Mucosa of stomach (tissue), 1 donor: ENCODE data around the gene CD300LB.

Source experiments
- H3K27me3 ChIP-seq: one replicate; pipeline ENCODE4 v1.7.0; 2013; ENCODE audit warnings: mild to moderate bottlenecking, low read length; ENCODE audit not compliant: control insufficient read depth, insufficient read depth
- H3K36me3 ChIP-seq: one replicate; pipeline ENCODE4 v1.7.0; 2013; ENCODE audit warnings: low read length; ENCODE audit not compliant: control insufficient read depth, insufficient read depth
- H3K4me1 ChIP-seq: one replicate; pipeline ENCODE4 v1.7.0; 2013; ENCODE audit warnings: mild to moderate bottlenecking, low read length; ENCODE audit not compliant: control insufficient read depth, insufficient read depth
- H3K4me3 ChIP-seq: one replicate; pipeline ENCODE4 v1.7.0; 2013; ENCODE audit warnings: low read length
- H3K9ac ChIP-seq: one replicate; pipeline ENCODE4 v1.7.0; 2013; ENCODE audit warnings: mild to moderate bottlenecking, low read length, moderate library complexity
- H3K9me3 ChIP-seq: one replicate; pipeline ENCODE4 v1.7.0; 2013; ENCODE audit warnings: mild to moderate bottlenecking, low read length, moderate library complexity; ENCODE audit not compliant: control insufficient read depth
- donor health status: Pancreatic carcinoma.

The CD300LB gene

GRCh38 chr17:74478420-74479100, 52.7 kb downstream of the CD300LB start:
- peaks cover 2% of the 10 kb centered on the region for H3K27me3 ChIP-seq
- no peak overlapping the region for H3K9ac ChIP-seq

GRCh38 chr17:74477411-74477810, 53.9 kb downstream of the CD300LB start:
- Histone ChIP-seq H3K4me1 (no peaks in the 10 kb centered on the region), H3K9me3 (no peaks in the 10 kb centered on the region)

More at GRCh38 chr17:74478420-74479100, 52.7 kb downstream of the CD300LB start:
- Histone ChIP-seq H3K36me3 (no peaks in the 10 kb centered on the region), H3K4me1 (no peaks in the 10 kb centered on the region), H3K9me3 (no peaks in the 10 kb centered on the region), H3K4me3 (no peak overlapping the region)

DNA sequence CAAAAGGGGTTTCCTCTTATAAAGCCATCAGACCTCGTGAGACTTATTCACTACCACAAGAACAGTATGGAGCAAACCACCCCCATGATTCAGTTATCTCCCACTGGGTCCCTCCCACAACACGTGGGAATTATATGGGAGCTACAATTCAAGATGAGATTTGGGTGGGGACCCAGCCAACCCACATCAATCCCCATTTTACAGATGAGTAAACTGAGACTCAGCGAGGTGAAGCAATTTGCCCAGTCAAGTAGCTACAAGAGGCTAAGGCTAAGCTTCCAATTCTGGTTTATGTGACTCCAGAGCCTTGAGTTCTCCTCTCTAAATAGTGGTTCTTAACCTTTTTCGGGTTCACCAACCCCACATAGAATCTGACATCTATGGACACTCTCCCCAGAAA, 56.1 kb downstream of the CD300LB start:
- no peak overlapping the region for H3K9ac ChIP-seq

More at GRCh38 chr17:74477411-74477810, 53.9 kb downstream of the CD300LB start:
- H3K27me3 ChIP-seq = peaks cover 5% of the 10 kb centered on the region
- no peak overlapping the region for H3K9ac ChIP-seq
- no peak overlapping the region for H3K4me3 ChIP-seq
- H3K36me3 ChIP-seq = no peaks in the 10 kb centered on the region

GRCh38 chr17:74474043-74474792, 57.1 kb downstream of the CD300LB start:
- Histone ChIP-seq H3K4me1 (no peaks in the 10 kb centered on the region), H3K36me3 (no peaks in the 10 kb centered on the region), H3K9me3 (no peaks in the 10 kb centered on the region), H3K27me3 (peaks cover 5% of the 10 kb centered on the region), H3K9ac (no peak overlapping the region), H3K4me3 (no peak overlapping the region)

More for the DNA sequence above, 56.1 kb downstream of the CD300LB start:
- H3K27me3 ChIP-seq = peaks cover 5% of the 10 kb centered on the region
- no peaks in the 10 kb centered on the region for H3K9me3 ChIP-seq
- no peak overlapping the region for H3K4me3 ChIP-seq
- H3K4me1 ChIP-seq = no peaks in the 10 kb centered on the region
- H3K36me3 ChIP-seq = no peaks in the 10 kb centered on the region

- Histone ChIP-seq H3K27me3 (peaks cover 5% of the 10 kb centered on the region), H3K36me3 (no peaks in the 10 kb centered on the region), H3K9me3 (no peaks in the 10 kb centered on the region), H3K4me1 (no peaks in the 10 kb centered on the region), H3K4me3 (no peak overlapping the region), H3K9ac (no peak overlapping the region)
Observed at GRCh38 chr17:74473294-74473693, 58.0 kb downstream of the CD300LB start.

GRCh38 chr17:74472890-74473289, 58.4 kb downstream of the CD300LB start:
- no peaks in the 10 kb centered on the region for H3K36me3 ChIP-seq
- no peak overlapping the region for H3K4me3 ChIP-seq
- no peak overlapping the region for H3K9ac ChIP-seq
- H3K9me3 ChIP-seq = no peaks in the 10 kb centered on the region
- peaks cover 5% of the 10 kb centered on the region for H3K27me3 ChIP-seq
- no peaks in the 10 kb centered on the region for H3K4me1 ChIP-seq

DNA sequence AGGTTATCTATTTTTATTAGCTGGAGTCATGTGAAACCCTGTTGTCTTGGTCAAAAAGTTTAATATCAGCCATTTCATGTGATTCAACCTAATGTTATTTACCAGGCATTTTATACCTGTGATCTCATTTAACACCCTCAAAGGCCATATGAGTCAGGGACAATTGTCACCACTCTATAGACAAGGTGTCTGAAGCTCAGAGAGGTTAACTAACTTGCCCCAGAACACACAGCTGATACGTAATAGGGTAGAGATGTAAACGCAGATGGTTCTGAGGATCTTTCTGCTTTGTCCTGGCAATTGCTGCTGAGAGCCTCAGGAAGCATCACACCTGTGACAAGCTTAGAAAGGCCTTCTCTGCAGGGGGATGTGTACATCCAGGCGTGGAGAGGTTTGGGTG, 59.9 kb downstream of the CD300LB start:
- no peak overlapping the region for H3K4me3 ChIP-seq
- peaks cover 6% of the 10 kb centered on the region for H3K4me1 ChIP-seq
- H3K9ac ChIP-seq = no peak overlapping the region
- no peaks in the 10 kb centered on the region for H3K36me3 ChIP-seq
- no peaks in the 10 kb centered on the region for H3K9me3 ChIP-seq
- peaks cover 6% of the 10 kb centered on the region for H3K27me3 ChIP-seq
